Endometrial microvascular endothelial cells (primary cell): ENCODE measurements around the gene PTK7. TPM values are rescaled to one million over a fixed set of nuclear protein-coding genes. Genes with fewer than 3 reads are reported as not detected.

Experiments
- total RNA-seq: library from RNA; depleted of rRNA; stranded (reverse); fragments of >200 nt; gene quantifications from one replicate; pipeline ENCODE4 v1.2.3, GENCODE V29; 2015; ENCODE audit errors: inconsistent ontology term

The PTK7 gene
- total RNA-seq, 1 donor from 2014 or later = 43.1 TPM

Other genes starting within 250 kb of the PTK7 start
- 169 TPM for gene RPL7L1, start 196.7 kb upstream of the PTK7 start, total RNA-seq
- not detected for gene PTCRA, start 160.3 kb upstream of the PTK7 start, total RNA-seq
- 53.7 TPM for gene CNPY3, start 146.8 kb upstream of the PTK7 start, total RNA-seq
- gene GNMT, start 115.6 kb upstream of the PTK7 start, total RNA-seq = 0.84 TPM
- gene PEX6, start 97.1 kb upstream of the PTK7 start, total RNA-seq = 12.2 TPM
- gene PPP2R5D, start 91.7 kb upstream of the PTK7 start, total RNA-seq = 97.0 TPM
- 69.5 TPM for gene MEA1, start 62.4 kb upstream of the PTK7 start, total RNA-seq
- gene KLHDC3, start 62.1 kb upstream of the PTK7 start, total RNA-seq = 98.8 TPM
- 114 TPM for gene RRP36, start 54.7 kb upstream of the PTK7 start, total RNA-seq
- 15.8 TPM for gene CUL7, start 22.5 kb upstream of the PTK7 start, total RNA-seq
- gene MRPL2, start 16.9 kb upstream of the PTK7 start, total RNA-seq = 29.3 TPM
- gene KLC4, start 16.7 kb upstream of the PTK7 start, total RNA-seq = 18.6 TPM
- gene SRF, start 95.0 kb downstream of the PTK7 start, total RNA-seq = 28.9 TPM
- 31.2 TPM for gene CUL9, start 105.9 kb downstream of the PTK7 start, total RNA-seq
- gene DNPH1, start 153.2 kb downstream of the PTK7 start, total RNA-seq = 121 TPM
- gene TTBK1, start 167.2 kb downstream of the PTK7 start, total RNA-seq = not detected
- gene SLC22A7, start 221.9 kb downstream of the PTK7 start, total RNA-seq = not detected
- gene CRIP3, start 232.5 kb downstream of the PTK7 start, total RNA-seq = not detected